Astrocyte (in vitro differentiated cells and primary cell): ENCODE results near the gene MAPKAP1. TPM values are rescaled to one million over a fixed set of nuclear protein-coding genes. Genes with fewer than 3 reads are reported as not detected.

Source experiments
- DNase-seq: peaks from one replicate; pipeline ENCODE4 v3.0.0-alpha.2; 2010; ENCODE audit warnings: low read depth
- FAIRE-seq: peaks from 2 replicates; lab custom pipeline; 2011; peaks lifted over from hg19 to GRCh38; lab: Jason Lieb, UNC
- H2AFZ ChIP-seq: 2 replicates; pipeline ENCODE4 v1.6.0; 2012; ENCODE audit warnings: low read depth, low read length, inconsistent platforms
- H3K27ac ChIP-seq: 2 replicates; pipeline ENCODE4 v1.5.1; 2011; ENCODE audit warnings: low read depth, low read length, inconsistent platforms
- H3K27me3 ChIP-seq: 2 replicates; pipeline ENCODE4 v1.6.0; 2011; ENCODE audit warnings: low read length, inconsistent platforms; ENCODE audit not compliant: insufficient read depth
- H3K36me3 ChIP-seq: 2 replicates; pipeline ENCODE4 v1.5.1; 2011; ENCODE audit warnings: low read length, inconsistent platforms; ENCODE audit not compliant: insufficient read depth
- H3K4me1 ChIP-seq: 2 replicates; pipeline ENCODE4 v1.5.1; 2011; ENCODE audit warnings: low read length, inconsistent platforms; ENCODE audit not compliant: insufficient read depth
- H3K4me2 ChIP-seq: 2 replicates; pipeline ENCODE4 v1.6.0; 2012; ENCODE audit warnings: low read length, inconsistent platforms
- H3K4me3 ChIP-seq: 2 replicates; pipeline ENCODE4 v1.5.1; 2011; ENCODE audit warnings: low read depth, mild to moderate bottlenecking, low read length, inconsistent platforms; ENCODE audit not compliant: insufficient read depth
- H3K79me2 ChIP-seq: 2 replicates; pipeline ENCODE4 v1.6.0; 2012; ENCODE audit warnings: mild to moderate bottlenecking, low read length, inconsistent platforms; ENCODE audit not compliant: insufficient read depth
- H3K9ac ChIP-seq: 2 replicates; pipeline ENCODE4 v1.6.0; 2012; ENCODE audit warnings: mild to moderate bottlenecking, low read length, inconsistent platforms
- H3K9me3 ChIP-seq: 2 replicates; pipeline ENCODE4 v1.5.1; 2012; ENCODE audit warnings: low read depth, mild to moderate bottlenecking, low read length, inconsistent platforms; ENCODE audit not compliant: insufficient read depth
- H4K20me1 ChIP-seq: 2 replicates; pipeline ENCODE4 v1.6.0; 2012; ENCODE audit warnings: low read length, inconsistent platforms; ENCODE audit not compliant: insufficient read depth
- H3K27ac Mint-ChIP-seq: one replicate; pipeline ENCODE4 v1.8.0; 2021; ENCODE audit warnings: mild to moderate bottlenecking, mixed read lengths; ENCODE audit not compliant: unreplicated experiment
- H3K27me3 Mint-ChIP-seq: one replicate; pipeline ENCODE4 v1.8.0; 2021; ENCODE audit warnings: low read depth, mixed read lengths; ENCODE audit not compliant: unreplicated experiment
- H3K36me3 Mint-ChIP-seq: one replicate; pipeline ENCODE4 v1.8.0; 2021; ENCODE audit warnings: low read depth, mixed read lengths; ENCODE audit not compliant: unreplicated experiment
- H3K4me1 Mint-ChIP-seq: one replicate; pipeline ENCODE4 v1.8.0; 2021; ENCODE audit warnings: low read depth, mixed read lengths; ENCODE audit not compliant: unreplicated experiment
- H3K4me3 Mint-ChIP-seq: one replicate; pipeline ENCODE4 v1.8.0; 2021; ENCODE audit warnings: mild to moderate bottlenecking, moderate library complexity, mixed read lengths; ENCODE audit not compliant: unreplicated experiment
- H3K9me3 Mint-ChIP-seq: one replicate; pipeline ENCODE4 v1.8.0; 2021; ENCODE audit warnings: mild to moderate bottlenecking, mixed read lengths; ENCODE audit not compliant: unreplicated experiment
- EZH2 ChIP-seq: IDR thresholded peaks from 2 replicates; pipeline ENCODE4 v1.6.1; 2012; ENCODE audit warnings: mild to moderate bottlenecking, low read length, inconsistent platforms; ENCODE audit not compliant: insufficient read depth
- total RNA-seq: library from RNA; stranded (reverse); gene quantifications from 2 replicates; pipeline ENCODE4 v1.2.1, GENCODE V29; 2021
- TF ChIP-seq, protein P1 (sequence below): IDR thresholded peaks from 2 replicates; pipeline ENCODE4 v1.5.1; 2011; ENCODE audit warnings: low read depth, mild to moderate bottlenecking, inconsistent platforms, low read length, moderate library complexity; ENCODE audit not compliant: insufficient read depth

The MAPKAP1 gene
- total RNA-seq, 1 donor from 2014 or later: 109 TPM

- H2AFZ ChIP-seq: no peak overlapping the region
- peaks cover 18% of the 10 kb centered on the region for H4K20me1 ChIP-seq
- H3K4me2 ChIP-seq: peak overlapping the region; percentile 26
- Mint-ChIP-seq H3K4me1 (peaks cover 27% of the 10 kb centered on the region), H3K27ac (peak overlapping the region; percentile 60), H3K27me3 (no peaks in the 10 kb centered on the region), H3K9me3 (no peaks in the 10 kb centered on the region), H3K4me3 (no peak overlapping the region), H3K36me3 (peaks cover 7% of the 10 kb centered on the region)
- FAIRE-seq (no peak), DNase-seq (no peak)
- TF ChIP-seq, protein P1, sequence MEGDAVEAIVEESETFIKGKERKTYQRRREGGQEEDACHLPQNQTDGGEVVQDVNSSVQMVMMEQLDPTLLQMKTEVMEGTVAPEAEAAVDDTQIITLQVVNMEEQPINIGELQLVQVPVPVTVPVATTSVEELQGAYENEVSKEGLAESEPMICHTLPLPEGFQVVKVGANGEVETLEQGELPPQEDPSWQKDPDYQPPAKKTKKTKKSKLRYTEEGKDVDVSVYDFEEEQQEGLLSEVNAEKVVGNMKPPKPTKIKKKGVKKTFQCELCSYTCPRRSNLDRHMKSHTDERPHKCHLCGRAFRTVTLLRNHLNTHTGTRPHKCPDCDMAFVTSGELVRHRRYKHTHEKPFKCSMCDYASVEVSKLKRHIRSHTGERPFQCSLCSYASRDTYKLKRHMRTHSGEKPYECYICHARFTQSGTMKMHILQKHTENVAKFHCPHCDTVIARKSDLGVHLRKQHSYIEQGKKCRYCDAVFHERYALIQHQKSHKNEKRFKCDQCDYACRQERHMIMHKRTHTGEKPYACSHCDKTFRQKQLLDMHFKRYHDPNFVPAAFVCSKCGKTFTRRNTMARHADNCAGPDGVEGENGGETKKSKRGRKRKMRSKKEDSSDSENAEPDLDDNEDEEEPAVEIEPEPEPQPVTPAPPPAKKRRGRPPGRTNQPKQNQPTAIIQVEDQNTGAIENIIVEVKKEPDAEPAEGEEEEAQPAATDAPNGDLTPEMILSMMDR: no peak
- no peak for TF ChIP-seq EZH2
- no peak overlapping the region for H3K9ac ChIP-seq
- no peaks in the 10 kb centered on the region for H3K9me3 ChIP-seq
- H3K79me2 ChIP-seq: no peaks in the 10 kb centered on the region
- H3K4me3 ChIP-seq: no peak overlapping the region
- H3K27me3 ChIP-seq: no peaks in the 10 kb centered on the region
- H3K36me3 ChIP-seq: no peaks in the 10 kb centered on the region
- no peak overlapping the region for H3K27ac ChIP-seq
- H3K4me1 ChIP-seq: peaks cover 14% of the 10 kb centered on the region
Observed at GRCh38 chr9:125493881-125494652, 212.9 kb downstream of the MAPKAP1 start.

DNA sequence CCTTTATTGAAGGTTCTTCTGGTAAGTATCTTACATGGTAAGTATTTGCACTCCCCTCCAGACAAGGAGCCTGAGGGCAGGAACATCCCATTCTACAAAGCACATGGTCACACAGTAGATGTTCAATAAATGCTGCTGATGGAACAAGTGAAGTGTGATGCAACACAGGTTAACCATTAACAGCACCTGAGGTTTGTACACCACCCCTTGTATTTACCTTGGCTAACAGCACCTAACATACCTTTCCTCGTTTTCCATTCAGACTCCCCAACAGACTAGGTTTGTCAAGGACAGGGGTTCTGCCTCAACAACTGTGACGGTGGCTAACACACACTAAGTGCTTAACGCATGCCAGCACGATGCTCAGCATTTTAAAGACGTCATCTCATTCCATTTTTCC is 213.6 kb downstream of the MAPKAP1 start:
- no peaks in the 10 kb centered on the region for H3K27me3 Mint-ChIP-seq
- H3K27ac ChIP-seq: no peak overlapping the region
- H3K36me3 ChIP-seq: no peaks in the 10 kb centered on the region
- H3K4me2 ChIP-seq: no peak overlapping the region
- no peaks in the 10 kb centered on the region for H3K27me3 ChIP-seq
- peaks cover 7% of the 10 kb centered on the region for H3K36me3 Mint-ChIP-seq
- no peaks in the 10 kb centered on the region for H3K9me3 Mint-ChIP-seq
- H2AFZ ChIP-seq: no peak overlapping the region
- DNase-seq (no peak), FAIRE-seq (no peak)
- no peaks in the 10 kb centered on the region for H3K79me2 ChIP-seq
- no peak overlapping the region for H3K4me3 Mint-ChIP-seq
- peaks cover 19% of the 10 kb centered on the region for H4K20me1 ChIP-seq
- peaks cover 14% of the 10 kb centered on the region for H3K4me1 ChIP-seq
- peaks cover 27% of the 10 kb centered on the region for H3K4me1 Mint-ChIP-seq
- no peak overlapping the region for H3K4me3 ChIP-seq
- H3K27ac Mint-ChIP-seq: peak overlapping the region; percentile 28
- no peaks in the 10 kb centered on the region for H3K9me3 ChIP-seq
- TF ChIP-seq, protein P1: no peak
- TF ChIP-seq EZH2: no peak
- no peak overlapping the region for H3K9ac ChIP-seq

DNA sequence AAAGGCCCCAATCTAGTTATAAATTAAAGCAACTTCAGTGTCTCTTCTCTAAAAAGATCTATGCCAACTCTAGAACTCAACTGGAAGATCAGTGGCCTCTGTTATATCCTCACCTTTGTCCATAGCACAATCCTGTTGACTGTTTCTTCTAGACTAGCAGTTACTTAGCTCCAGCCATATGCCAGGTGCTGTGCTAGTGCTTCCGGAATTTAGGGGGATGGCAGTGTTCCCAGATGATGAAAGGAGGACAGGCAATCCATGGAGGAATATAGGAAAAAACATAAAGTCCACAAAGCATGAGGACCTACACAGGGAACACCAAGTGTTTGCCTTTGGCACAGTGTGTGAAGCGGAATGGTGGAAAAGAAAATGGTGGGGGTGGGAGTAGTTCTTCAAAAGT is 214.3 kb downstream of the MAPKAP1 start:
- peaks cover 14% of the 10 kb centered on the region for H3K4me1 ChIP-seq
- no peaks in the 10 kb centered on the region for H3K27me3 Mint-ChIP-seq
- H3K27ac Mint-ChIP-seq: no peak overlapping the region
- TF ChIP-seq EZH2: no peak
- TF ChIP-seq, protein P1: no peak
- peaks cover 27% of the 10 kb centered on the region for H3K4me1 Mint-ChIP-seq
- H2AFZ ChIP-seq: no peak overlapping the region
- H3K36me3 ChIP-seq: no peaks in the 10 kb centered on the region
- H3K4me3 Mint-ChIP-seq: no peak overlapping the region
- peaks cover 21% of the 10 kb centered on the region for H4K20me1 ChIP-seq
- no peak overlapping the region for H3K27ac ChIP-seq
- FAIRE-seq: no peak
- peaks cover 7% of the 10 kb centered on the region for H3K36me3 Mint-ChIP-seq
- H3K9me3 Mint-ChIP-seq: no peaks in the 10 kb centered on the region
- no peak overlapping the region for H3K4me3 ChIP-seq
- no peak overlapping the region for H3K4me2 ChIP-seq
- no peak for DNase-seq
- H3K9ac ChIP-seq: no peak overlapping the region
- H3K27me3 ChIP-seq: no peaks in the 10 kb centered on the region
- no peaks in the 10 kb centered on the region for H3K9me3 ChIP-seq
- no peaks in the 10 kb centered on the region for H3K79me2 ChIP-seq
